GM12892 (cell line): ENCODE measurements around the gene ZFX.

Experiments
- DNase-seq: peaks from one replicate; pipeline ENCODE4 v3.0.0; 2011; ENCODE audit not compliant: insufficient read length
- FAIRE-seq: peaks from 2 replicates; lab custom pipeline; 2011; peaks lifted over from hg19 to GRCh38; lab: Jason Lieb, UNC
- POLR2A ChIP-seq: IDR thresholded peaks from 2 replicates; pipeline ENCODE4 v1.6.1; 2011; ENCODE audit warnings: low read depth, low read length, control low read depth
- POLR2AphosphoS5 ChIP-seq: IDR thresholded peaks from 2 replicates; pipeline ENCODE4 v1.6.1; 2011; ENCODE audit warnings: low read depth, low read length, control low read depth
- TAF1 ChIP-seq: IDR thresholded peaks from 2 replicates; pipeline ENCODE4 v1.6.1; 2011; ENCODE audit warnings: low read depth, mild to moderate bottlenecking, control low read depth, low read length, borderline replicate concordance

ZFX gene

DNA sequence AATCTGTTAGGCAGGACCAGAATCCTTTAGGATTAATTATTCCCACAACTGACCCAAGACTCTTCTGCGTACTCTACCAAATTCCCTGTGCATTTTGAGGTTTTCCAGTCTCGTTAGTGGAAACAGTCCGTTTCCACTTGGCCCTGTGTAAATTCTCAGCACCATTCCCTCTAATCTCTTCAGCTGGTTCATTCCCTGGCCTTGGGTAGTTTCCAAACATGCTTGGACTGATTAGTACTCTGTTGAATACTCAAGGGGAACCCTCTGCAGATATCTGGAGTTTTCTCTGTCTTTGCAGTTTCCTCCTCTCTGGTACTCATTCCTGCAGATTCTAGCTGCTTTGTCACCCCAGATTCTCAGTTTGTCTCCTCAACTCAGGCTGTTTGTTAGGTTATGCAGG is 80.4 kb downstream of the ZFX start:
- peak; percentile 38 for FAIRE-seq
- no peak for TF ChIP-seq POLR2AphosphoS5
- TF ChIP-seq POLR2A, result no peak
- TF ChIP-seq TAF1, result no peak
- DNase-seq, result no peak

DNA sequence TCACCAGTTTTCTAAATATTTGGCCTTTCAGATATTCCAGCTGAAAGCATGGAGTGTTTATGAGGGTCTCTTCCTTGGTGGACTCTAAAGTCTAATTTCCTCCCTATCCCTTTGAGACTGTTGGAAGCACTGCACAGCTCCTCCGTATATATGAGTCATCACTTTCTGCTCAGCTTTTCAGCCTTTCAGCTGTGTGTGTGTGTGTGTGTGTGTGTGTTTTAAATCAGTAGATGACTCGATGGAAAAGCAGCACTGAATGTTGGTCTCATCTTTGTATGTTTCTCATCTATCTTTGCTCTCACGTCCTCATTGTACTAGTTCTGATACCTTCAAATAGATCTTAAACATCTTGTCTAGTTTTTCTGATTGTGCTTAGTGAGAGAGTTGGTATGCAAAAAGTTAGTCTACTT is 81.6 kb downstream of the ZFX start:
- TF ChIP-seq TAF1 (no peak), POLR2A (no peak), POLR2AphosphoS5 (no peak)
- FAIRE-seq (peak; percentile 40), DNase-seq (no peak)

DNA sequence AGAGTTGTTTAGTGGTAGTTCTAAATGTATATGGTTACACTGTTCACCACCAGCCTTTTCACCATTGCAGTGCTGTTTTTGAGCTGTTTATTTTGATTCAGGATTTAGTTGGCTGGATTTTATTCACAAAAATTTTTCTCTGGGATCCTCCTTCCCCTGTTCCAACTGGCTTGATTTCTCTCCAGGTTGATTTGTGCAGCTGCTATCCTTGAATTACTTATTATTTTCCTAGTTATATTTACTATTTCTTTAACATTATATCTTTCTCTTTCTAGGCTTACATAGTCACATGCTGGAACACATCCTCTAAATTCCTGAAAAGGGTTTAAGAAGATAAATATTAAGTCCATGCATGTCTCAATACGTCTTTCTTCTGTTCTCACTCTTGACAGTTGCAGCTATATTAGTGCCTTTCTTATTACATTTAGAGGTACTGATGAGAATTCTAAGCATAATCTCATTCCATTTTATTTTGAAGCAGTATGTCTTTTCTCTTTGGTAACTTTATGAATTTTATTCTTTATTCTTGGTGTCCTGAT is 82.2 kb downstream of the ZFX start:
- TF ChIP-seq POLR2AphosphoS5 (no peak), TAF1 (no peak), POLR2A (no peak)
- FAIRE-seq (no peak), DNase-seq (no peak)

DNA sequence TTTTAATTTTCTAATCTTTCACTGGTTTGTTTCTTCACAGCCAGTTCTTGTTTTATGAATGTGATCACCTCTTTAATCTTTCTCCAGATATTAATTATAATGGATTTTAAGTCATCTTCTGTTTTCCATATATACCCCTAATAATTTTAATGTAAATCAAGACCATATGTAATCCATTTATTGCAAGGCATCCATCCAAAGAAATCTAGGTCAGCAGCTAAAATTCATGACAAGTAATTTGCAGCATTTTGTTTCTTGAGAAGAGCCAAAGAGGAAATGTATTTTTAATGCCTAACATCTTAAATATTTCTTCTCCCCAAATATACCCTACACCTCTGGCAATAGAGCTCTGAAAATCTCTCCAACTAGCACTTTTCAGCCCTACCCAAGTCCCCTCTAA is 83.3 kb downstream of the ZFX start:
- no peak for FAIRE-seq
- TF ChIP-seq TAF1 (no peak), POLR2AphosphoS5 (no peak), POLR2A (no peak)
- no peak for DNase-seq

- FAIRE-seq (peak; percentile 80), DNase-seq (no peak)
- no peak for TF ChIP-seq TAF1
- TF ChIP-seq POLR2A, result no peak
- TF ChIP-seq POLR2AphosphoS5, result no peak
Observed at GRCh38 chrX:24235084-24235710, 85.7 kb downstream of the ZFX start.

DNA sequence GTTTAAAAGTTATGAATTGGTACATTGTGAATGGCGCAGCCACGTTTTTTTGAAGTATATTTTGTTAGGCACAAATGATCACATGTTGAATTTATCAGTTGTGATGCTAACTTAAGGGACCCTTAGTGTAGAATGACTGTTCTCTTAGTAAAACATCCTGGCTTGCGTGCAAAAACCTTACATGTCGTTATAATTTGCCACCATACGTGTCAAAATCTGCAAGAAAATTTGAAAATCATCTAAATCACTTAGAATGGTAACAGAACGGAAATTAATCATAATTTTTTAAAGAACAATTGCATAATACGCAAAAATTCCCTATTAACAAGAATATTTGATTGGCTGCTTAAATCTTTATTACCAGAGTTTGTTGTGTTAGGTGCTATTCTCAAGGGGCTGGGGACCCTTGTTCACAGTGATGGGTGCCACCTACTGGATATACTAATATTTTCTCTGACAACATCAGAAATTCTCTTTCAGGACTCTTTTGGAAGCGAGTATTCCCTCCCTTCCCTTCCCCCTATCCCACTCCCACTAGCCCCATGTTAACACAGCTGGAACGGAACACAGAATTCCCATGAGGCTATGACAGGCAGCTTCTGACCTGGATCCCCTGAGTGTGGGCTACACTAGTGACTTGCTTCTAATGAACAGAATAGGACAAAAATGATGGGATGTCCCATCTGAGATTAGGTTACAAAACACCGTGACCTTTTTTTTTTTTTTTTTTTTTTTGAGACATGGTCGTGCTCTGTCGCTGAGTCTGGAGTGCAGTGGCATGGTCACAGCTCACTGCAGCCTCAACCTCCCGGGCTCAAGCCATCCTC is 92.5 kb downstream of the ZFX start:
- FAIRE-seq, result peak; percentile 50
- no peak for DNase-seq
- TF ChIP-seq POLR2A, result no peak
- no peak for TF ChIP-seq TAF1
- TF ChIP-seq POLR2AphosphoS5, result no peak

- DNase-seq, result no peak
Observed at GRCh38 chrX:24242649-24243175, 93.2 kb downstream of the ZFX start.

DNA sequence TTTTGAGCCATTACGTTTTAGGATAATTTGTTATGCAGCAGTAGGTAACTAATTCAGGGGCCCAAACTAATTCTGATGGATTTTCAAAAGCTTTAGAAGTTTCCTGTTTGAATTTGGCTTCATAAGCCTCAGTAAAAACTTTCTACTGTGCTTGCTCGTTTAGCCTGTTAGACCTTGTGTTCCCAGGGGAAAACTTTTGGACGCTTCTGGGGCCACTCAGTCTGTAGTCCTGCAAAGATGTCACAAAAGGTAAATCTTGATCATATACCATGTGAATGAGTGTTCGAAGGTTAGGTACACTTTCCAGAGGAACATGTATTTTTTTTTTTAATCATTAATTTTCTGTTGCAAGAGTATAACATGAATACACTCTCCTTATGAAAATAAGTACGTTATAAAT is 93.7 kb downstream of the ZFX start:
- no peak for TF ChIP-seq TAF1
- TF ChIP-seq POLR2AphosphoS5, result no peak
- no peak for TF ChIP-seq POLR2A
- DNase-seq (no peak), FAIRE-seq (peak; percentile 44)

More at GRCh38 chrX:24242649-24243175, 93.2 kb downstream of the ZFX start:
- FAIRE-seq, result peak; percentile 97
- no peak for TF ChIP-seq POLR2AphosphoS5
- TF ChIP-seq POLR2A, result no peak
- TF ChIP-seq TAF1, result no peak

GRCh38 chrX:24243692-24244091 is 94.2 kb downstream of the ZFX start:
- TF ChIP-seq TAF1 (no peak), POLR2A (no peak), POLR2AphosphoS5 (no peak)
- DNase-seq (no peak), FAIRE-seq (peak; percentile 77)

GRCh38 chrX:24245202-24245601 is 95.7 kb downstream of the ZFX start:
- DNase-seq (no peak), FAIRE-seq (no peak)
- TF ChIP-seq POLR2A, result no peak
- no peak for TF ChIP-seq POLR2AphosphoS5
- no peak for TF ChIP-seq TAF1

DNA sequence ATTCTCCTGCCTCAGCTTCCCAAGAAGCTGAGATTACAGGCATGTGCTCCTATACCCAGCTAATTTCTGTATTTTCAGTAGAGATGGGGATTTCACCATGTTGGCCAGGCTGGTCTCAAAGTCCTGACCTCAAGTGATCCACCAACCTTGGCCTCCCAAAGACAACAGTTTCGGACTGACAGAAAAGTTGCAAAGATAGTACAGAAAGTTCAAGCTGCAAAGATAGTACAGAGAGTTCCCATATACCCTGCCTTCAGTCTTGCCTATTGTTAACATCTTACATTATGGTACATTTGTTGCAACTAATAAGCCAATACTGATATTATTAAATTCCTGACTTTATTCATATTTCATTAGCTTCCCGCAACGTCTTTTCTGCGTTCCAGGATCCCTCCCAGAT is 98.5 kb downstream of the ZFX start:
- no peak for TF ChIP-seq POLR2A
- DNase-seq, result no peak
- FAIRE-seq, result no peak
